WTC11 (cell line): ENCODE measurements around the gene SPACA9.

Experiments
- ETV6 ChIP-seq: sonication (generic); formaldehyde crosslinking; IDR thresholded peaks from 2 replicates; pipeline ENCODE4 v1.8.1; 2022; ENCODE audit warnings: mild to moderate bottlenecking, missing genetic modification reagents
- GABPB1 ChIP-seq: sonication (generic); formaldehyde crosslinking; IDR thresholded peaks from 2 replicates; pipeline ENCODE4 v1.8.1; 2023; ENCODE audit warnings: mild to moderate bottlenecking, missing genetic modification reagents
- JUN ChIP-seq: sonication (generic); formaldehyde crosslinking; IDR thresholded peaks from 2 replicates; pipeline ENCODE4 v1.8.0; 2023; ENCODE audit warnings: mild to moderate bottlenecking, missing genetic modification reagents
- SP1 ChIP-seq: sonication (generic); formaldehyde crosslinking; conservative IDR thresholded peaks from 2 replicates; pipeline ENCODE4 v1.8.1; 2022; ENCODE audit warnings: missing genetic modification reagents
- TF ChIP-seq, protein P1 (sequence below): fragments of 200-600 bp; IDR thresholded peaks from 2 replicates; pipeline ENCODE4 v1.8.0; 2022; ENCODE audit warnings: antibody characterized with exemption
- TF ChIP-seq, protein P2 (sequence below): sonication (generic); formaldehyde crosslinking; IDR thresholded peaks from 2 replicates; pipeline ENCODE4 v1.8.1; 2022; ENCODE audit warnings: low read depth, missing genetic modification reagents, borderline replicate concordance

DNA sequence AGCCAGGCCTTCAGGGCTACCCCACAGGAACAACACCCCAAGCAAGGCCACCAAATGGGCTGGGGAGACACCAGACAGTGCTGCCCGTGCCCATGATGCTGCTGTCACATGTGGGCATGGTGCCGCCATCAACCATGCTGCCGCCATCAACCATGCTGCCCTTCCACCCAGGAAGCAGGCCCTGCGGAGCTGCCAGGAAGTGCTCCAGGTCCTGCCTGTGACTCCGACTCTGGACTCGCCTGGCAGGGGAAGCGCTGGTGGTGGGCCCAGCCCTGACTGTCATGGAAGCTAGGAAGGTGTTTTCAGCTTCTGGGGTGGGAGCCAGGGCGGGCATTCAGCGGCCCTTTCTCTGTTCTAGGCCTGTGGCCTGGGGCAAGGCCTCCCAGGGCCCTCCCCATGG, 9.4 kb upstream of the SPACA9 start:
- TF ChIP-seq, protein P1, sequence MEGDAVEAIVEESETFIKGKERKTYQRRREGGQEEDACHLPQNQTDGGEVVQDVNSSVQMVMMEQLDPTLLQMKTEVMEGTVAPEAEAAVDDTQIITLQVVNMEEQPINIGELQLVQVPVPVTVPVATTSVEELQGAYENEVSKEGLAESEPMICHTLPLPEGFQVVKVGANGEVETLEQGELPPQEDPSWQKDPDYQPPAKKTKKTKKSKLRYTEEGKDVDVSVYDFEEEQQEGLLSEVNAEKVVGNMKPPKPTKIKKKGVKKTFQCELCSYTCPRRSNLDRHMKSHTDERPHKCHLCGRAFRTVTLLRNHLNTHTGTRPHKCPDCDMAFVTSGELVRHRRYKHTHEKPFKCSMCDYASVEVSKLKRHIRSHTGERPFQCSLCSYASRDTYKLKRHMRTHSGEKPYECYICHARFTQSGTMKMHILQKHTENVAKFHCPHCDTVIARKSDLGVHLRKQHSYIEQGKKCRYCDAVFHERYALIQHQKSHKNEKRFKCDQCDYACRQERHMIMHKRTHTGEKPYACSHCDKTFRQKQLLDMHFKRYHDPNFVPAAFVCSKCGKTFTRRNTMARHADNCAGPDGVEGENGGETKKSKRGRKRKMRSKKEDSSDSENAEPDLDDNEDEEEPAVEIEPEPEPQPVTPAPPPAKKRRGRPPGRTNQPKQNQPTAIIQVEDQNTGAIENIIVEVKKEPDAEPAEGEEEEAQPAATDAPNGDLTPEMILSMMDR, result no peak
- TF ChIP-seq ETV6 (CRISPR knock-in tag) (no peak), GABPB1 (CRISPR knock-in tag) (no peak), SP1 (CRISPR knock-in tag) (no peak), JUN (no peak)
- TF ChIP-seq, protein P2, sequence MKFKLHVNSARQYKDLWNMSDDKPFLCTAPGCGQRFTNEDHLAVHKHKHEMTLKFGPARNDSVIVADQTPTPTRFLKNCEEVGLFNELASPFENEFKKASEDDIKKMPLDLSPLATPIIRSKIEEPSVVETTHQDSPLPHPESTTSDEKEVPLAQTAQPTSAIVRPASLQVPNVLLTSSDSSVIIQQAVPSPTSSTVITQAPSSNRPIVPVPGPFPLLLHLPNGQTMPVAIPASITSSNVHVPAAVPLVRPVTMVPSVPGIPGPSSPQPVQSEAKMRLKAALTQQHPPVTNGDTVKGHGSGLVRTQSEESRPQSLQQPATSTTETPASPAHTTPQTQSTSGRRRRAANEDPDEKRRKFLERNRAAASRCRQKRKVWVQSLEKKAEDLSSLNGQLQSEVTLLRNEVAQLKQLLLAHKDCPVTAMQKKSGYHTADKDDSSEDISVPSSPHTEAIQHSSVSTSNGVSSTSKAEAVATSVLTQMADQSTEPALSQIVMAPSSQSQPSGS (CRISPR knock-in tag), result no peak
